MM.1S (cell line): Measurements from ENCODE around the gene FCHO1.

Experiments
- DNase-seq: peaks from one replicate; pipeline ENCODE4 v3.0.0-alpha.2; 2015
- H2AFZ ChIP-seq: fragments of 300-600 bp; sonication (generic); 2 replicates; pipeline ENCODE4 v1.6.0; 2016; ENCODE audit warnings: antibody characterized with exemption, low read length
- H3F3A ChIP-seq: fragments of 300-600 bp; sonication (generic); 2 replicates; pipeline ENCODE4 v1.6.1; 2016; ENCODE audit warnings: mild to moderate bottlenecking, antibody characterized with exemption, low read length, moderate library complexity, mixed read lengths; ENCODE audit not compliant: insufficient read depth
- H3K27ac ChIP-seq: fragments of 300-600 bp; sonication (generic); 2 replicates; pipeline ENCODE4 v1.5.1; 2016; ENCODE audit warnings: mild to moderate bottlenecking, low read length
- H3K27me3 ChIP-seq: fragments of 300-600 bp; sonication (generic); replicated peaks from 2 replicates; pipeline ENCODE4 v1.6.0; 2016; ENCODE audit warnings: low read length; ENCODE audit not compliant: insufficient read depth
- H3K36me3 ChIP-seq: fragments of 300-600 bp; sonication (generic); replicated peaks from 2 replicates; pipeline ENCODE4 v1.6.1; 2016; ENCODE audit warnings: mild to moderate bottlenecking, low read length, mixed read lengths; ENCODE audit not compliant: insufficient read depth
- H3K4me1 ChIP-seq: fragments of 300-600 bp; sonication (generic); 2 replicates; pipeline ENCODE4 v1.6.1; 2016; ENCODE audit warnings: low read length, mixed read lengths
- H3K4me2 ChIP-seq: fragments of 300-600 bp; sonication (generic); 2 replicates; pipeline ENCODE4 v1.6.0; 2016; ENCODE audit warnings: low read depth, low read length
- H3K4me3 ChIP-seq: fragments of 300-600 bp; sonication (generic); 2 replicates; pipeline ENCODE4 v1.5.1; 2016; ENCODE audit warnings: low read length, mixed read lengths
- H3K79me2 ChIP-seq: fragments of 300-600 bp; sonication (generic); 2 replicates; pipeline ENCODE4 v1.6.1; 2016; ENCODE audit warnings: mixed run types, low read length, mixed read lengths
- H3K9ac ChIP-seq: fragments of 300-600 bp; sonication (generic); 2 replicates; pipeline ENCODE4 v1.6.1; 2016; ENCODE audit warnings: low read length, mixed read lengths
- H3K9me2 ChIP-seq: fragments of 300-600 bp; sonication (generic); replicated peaks from 2 replicates; pipeline ENCODE4 v1.6.1; 2016; ENCODE audit warnings: mild to moderate bottlenecking, low read length, mixed read lengths; ENCODE audit not compliant: insufficient read depth
- H3K9me3 ChIP-seq: fragments of 300-600 bp; sonication (generic); replicated peaks from 2 replicates; pipeline ENCODE4 v1.6.1; 2016; ENCODE audit warnings: mild to moderate bottlenecking, low read length, mixed read lengths; ENCODE audit not compliant: insufficient read depth
- H4K20me1 ChIP-seq: fragments of 300-600 bp; sonication (generic); 2 replicates; pipeline ENCODE4 v1.6.1; 2016; ENCODE audit warnings: mild to moderate bottlenecking, low read length, moderate library complexity, mixed read lengths; ENCODE audit not compliant: insufficient read depth
- EZH2 ChIP-seq: fragments of 300-600 bp; sonication (generic); optimal IDR thresholded peaks from 2 replicates; pipeline ENCODE3; 2017; ENCODE audit warnings: low read depth, mild to moderate bottlenecking, antibody characterized with exemption, low read length, mixed read lengths
- EZH2phosphoT487 ChIP-seq: fragments of 300-600 bp; sonication (generic); IDR thresholded peaks from 2 replicates; pipeline ENCODE4 v1.6.1; 2018; ENCODE audit warnings: antibody characterized with exemption, low read length
- TF ChIP-seq, protein P1 (sequence below): fragments of 300-600 bp; sonication (generic); IDR thresholded peaks from 2 replicates; pipeline ENCODE4 v1.5.1; 2016; ENCODE audit warnings: antibody characterized with exemption, low read length, mixed read lengths

FCHO1 gene

GRCh38 chr19:17837972-17838371 is 86.7 kb downstream of the FCHO1 start:
- no peak overlapping the region for H3K4me3 ChIP-seq
- no peak overlapping the region for H2AFZ ChIP-seq
- H3K79me2 ChIP-seq, result no peaks in the 10 kb centered on the region
- no peaks in the 10 kb centered on the region for H3K9me2 ChIP-seq
- no peak overlapping the region for H3K4me2 ChIP-seq
- H3K4me1 ChIP-seq, result no peaks in the 10 kb centered on the region
- no peaks in the 10 kb centered on the region for H3K27me3 ChIP-seq
- no peak overlapping the region for H3K27ac ChIP-seq
- no peaks in the 10 kb centered on the region for H3K9me3 ChIP-seq
- no peaks in the 10 kb centered on the region for H3K36me3 ChIP-seq
- no peak overlapping the region for H3K9ac ChIP-seq
- H4K20me1 ChIP-seq, result no peaks in the 10 kb centered on the region
- no peak for DNase-seq
- H3F3A ChIP-seq, result no peaks in the 10 kb centered on the region
- TF ChIP-seq, protein P1, sequence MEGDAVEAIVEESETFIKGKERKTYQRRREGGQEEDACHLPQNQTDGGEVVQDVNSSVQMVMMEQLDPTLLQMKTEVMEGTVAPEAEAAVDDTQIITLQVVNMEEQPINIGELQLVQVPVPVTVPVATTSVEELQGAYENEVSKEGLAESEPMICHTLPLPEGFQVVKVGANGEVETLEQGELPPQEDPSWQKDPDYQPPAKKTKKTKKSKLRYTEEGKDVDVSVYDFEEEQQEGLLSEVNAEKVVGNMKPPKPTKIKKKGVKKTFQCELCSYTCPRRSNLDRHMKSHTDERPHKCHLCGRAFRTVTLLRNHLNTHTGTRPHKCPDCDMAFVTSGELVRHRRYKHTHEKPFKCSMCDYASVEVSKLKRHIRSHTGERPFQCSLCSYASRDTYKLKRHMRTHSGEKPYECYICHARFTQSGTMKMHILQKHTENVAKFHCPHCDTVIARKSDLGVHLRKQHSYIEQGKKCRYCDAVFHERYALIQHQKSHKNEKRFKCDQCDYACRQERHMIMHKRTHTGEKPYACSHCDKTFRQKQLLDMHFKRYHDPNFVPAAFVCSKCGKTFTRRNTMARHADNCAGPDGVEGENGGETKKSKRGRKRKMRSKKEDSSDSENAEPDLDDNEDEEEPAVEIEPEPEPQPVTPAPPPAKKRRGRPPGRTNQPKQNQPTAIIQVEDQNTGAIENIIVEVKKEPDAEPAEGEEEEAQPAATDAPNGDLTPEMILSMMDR, result no peak
- TF ChIP-seq EZH2phosphoT487 (no peak), EZH2 (no peak)
